NCI-H510A (cell line): ENCODE results near the gene C20orf96.
"Not testable (repeated sequence)": the region's sequence is repeated elsewhere in the genome, so short reads cannot be mapped to it uniquely, and the experiment has no call there.

ENCODE experiments used
- DNase-seq: peaks from one replicate; lab custom pipeline; 2025; lab: John Stamatoyannopoulos, UW

The C20orf96 gene, protein sequence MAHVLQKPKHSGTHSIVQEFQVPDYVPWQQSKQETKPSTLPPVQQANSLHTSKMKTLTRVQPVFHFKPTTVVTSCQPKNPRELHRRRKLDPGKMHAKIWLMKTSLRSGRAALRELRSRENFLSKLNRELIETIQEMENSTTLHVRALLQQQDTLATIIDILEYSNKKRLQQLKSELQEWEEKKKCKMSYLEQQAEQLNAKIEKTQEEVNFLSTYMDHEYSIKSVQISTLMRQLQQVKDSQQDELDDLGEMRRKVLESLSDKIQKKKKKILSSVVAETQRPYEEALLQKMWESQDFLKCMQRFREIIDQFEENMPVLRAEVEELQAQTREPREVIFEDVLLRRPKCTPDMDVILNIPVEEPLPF

DNA sequence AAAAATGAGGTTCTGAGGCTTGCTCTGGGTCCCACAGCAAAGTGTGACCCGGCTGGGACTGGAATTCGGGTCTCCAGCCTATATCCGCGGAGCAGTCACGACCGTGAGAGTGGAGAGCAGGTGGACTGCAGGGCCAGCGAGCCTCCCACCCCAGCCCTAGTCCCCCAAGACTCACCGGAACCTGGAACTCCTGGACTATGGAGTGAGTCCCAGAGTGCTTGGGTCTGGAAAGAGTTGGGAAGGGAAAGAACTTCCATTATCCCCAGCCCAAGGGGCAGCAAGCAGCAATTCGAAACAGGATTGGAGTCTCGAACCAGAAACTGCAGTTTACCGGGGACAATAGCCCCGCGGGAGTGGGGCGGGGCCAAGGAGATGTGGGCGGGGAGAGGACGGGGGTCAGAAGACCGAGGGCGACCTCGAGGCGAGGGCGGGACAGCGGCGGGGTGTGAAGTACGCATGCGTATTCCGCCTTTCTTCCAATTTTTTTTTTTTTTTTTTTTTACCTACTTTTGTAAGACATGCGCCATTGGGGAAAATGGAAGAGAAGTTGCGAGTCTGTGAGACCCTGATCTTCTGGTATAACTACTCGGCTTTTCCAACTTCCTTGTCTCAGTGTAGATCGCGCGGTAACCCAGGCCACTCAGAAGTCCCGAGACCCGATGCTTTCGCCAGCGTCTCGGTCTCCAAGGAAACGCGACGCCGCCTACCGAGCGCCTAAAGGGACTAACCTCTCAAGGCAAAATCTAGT, at the start of gene C20orf96:
C20orf96 (minus strand) TSS at position 667 of the 748 bp plus-strand sequence; CDS start at position 527, 140 bp downstream.
- peak; percentile 82 for DNase-seq

DNA sequence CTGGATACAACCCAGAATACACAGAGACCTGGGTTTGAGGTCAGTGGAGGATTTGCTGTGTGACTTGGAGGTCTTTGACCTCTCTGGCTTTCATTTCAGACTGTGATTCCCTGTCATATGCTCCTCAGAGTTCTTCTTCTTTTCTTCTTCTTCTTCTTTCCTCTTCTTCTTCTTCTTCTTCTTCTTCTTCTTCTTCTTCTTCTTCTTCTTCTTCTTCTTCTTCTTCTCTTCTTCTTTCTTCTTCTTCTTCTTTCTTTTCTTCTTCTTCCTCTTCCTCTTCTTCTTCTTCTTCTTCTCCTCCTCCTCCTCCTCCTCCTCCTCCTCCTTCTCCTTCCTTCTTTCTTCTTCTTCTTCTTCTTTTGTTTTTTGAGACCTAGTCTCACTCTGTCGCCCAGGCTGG, 45.5 kb upstream of the C20orf96 start:
- not testable (repeated sequence) for DNase-seq

DNA sequence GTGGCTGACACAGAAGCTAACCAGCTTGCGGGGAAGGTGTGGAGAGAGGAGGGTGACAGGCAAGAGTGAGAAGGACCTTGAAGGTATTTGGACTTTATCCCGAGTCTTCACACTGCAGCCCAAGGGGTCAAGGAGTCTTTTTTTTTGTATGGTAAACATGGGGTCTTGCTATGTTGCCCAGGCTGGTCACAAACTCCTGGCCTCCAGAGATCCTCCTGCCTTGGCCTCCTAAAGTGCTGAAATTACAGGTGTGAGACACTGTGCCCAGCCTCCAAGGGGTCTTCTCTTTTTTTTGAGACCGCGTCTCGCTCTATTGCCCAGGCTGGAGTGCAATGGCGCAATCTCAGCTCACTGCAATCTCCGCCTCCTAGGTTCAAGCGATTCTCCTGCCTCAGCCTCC, 44.0 kb upstream of the C20orf96 start:
- no peak for DNase-seq

DNA sequence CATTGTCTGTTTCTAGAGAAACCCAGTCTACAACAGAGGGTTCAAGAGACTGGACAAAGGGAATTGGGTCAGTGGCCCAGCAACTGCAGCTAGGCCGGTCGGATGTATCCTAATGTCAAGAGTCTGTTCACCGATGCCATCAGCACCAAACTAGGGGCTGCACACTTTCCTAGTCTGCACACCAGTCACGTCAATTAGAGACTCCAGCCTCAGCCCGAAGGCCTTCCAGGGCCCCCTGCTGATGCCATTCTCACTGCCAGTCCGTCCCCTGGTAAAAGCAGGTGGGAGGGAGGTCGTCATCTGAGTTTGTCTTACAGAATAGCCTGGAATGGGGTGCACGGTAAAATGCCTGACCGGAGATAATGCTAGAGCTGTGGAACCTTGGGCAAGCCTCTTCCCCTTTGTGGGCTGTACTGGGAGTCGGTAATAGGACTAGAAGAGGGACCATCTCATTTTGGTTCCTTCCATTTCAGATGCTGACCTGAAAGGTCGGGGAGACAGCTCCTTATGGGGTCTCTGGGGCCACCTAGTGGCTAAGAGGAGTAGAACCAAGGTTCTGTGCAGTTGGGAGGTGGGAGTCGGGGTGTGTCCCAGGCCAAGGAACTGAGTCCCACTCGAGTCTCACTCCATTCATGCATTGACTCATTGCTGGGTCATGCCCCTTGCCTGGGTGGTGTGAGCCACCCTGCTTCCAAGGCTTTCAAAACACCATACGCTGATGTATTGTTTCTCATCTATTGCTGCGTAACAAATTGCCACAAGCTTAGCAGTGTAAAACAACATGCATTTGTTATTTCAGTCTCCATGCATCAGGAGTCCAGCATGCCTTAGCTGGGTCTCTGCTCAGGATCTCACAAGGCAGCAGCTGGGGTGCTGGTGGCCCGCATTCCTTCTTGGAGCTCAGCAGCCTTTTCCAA, 39.9 kb upstream of the C20orf96 start:
- DNase-seq: no peak

DNA sequence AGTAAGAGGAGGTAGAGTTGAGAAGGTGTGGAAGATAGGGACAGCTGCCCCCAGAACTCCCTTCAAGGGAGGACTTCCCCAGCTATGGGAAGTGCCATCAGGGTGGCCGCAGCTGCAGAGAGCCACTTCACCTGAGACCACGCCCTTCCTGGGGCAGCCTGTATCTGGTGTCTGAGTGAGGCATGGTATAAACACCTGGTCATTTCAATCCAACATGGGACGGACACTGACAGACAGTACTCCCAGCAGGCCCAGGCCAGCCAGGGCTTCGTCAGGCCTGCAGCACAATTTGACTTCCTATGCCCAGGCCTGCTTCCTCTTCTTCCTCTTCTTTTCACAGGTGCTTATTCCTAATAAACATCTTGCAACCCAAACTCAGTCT, 39.3 kb upstream of the C20orf96 start:
- peak; percentile 55 for DNase-seq

DNA sequence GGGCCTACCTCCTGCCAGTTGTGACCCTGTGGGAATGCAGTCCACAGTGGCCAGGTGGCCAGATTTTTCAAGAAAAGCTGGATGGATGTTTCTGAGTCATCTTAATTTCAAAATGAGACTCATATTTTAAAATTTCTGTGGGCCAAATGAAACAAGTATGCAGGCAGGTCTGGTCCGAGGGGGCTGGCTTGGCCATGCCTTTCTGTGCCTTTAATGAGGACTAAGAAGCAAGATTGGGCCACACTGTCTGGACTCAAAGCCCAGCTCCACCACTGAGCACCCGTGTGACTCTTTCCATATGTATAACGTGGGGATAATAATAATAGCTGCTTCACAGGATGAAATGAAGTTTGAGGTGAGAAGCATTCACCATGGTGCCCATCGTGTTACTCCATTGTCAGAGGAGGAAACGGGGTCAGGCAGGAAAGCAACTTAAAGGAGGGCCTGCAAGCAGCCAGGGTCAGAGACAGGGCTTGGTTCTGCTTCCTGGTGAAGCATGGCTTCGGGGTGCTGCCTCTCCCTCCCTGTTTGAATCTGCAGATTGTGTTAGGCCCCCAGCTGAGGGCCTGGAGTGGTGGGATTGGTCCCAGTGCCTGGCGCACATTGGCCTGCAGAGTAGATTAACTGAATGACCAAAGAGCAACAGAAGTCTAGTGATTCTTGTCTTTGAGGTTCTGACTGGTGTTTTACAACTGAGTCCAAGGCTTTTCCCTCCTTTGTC, 38.6 kb upstream of the C20orf96 start:
- no peak for DNase-seq

DNA sequence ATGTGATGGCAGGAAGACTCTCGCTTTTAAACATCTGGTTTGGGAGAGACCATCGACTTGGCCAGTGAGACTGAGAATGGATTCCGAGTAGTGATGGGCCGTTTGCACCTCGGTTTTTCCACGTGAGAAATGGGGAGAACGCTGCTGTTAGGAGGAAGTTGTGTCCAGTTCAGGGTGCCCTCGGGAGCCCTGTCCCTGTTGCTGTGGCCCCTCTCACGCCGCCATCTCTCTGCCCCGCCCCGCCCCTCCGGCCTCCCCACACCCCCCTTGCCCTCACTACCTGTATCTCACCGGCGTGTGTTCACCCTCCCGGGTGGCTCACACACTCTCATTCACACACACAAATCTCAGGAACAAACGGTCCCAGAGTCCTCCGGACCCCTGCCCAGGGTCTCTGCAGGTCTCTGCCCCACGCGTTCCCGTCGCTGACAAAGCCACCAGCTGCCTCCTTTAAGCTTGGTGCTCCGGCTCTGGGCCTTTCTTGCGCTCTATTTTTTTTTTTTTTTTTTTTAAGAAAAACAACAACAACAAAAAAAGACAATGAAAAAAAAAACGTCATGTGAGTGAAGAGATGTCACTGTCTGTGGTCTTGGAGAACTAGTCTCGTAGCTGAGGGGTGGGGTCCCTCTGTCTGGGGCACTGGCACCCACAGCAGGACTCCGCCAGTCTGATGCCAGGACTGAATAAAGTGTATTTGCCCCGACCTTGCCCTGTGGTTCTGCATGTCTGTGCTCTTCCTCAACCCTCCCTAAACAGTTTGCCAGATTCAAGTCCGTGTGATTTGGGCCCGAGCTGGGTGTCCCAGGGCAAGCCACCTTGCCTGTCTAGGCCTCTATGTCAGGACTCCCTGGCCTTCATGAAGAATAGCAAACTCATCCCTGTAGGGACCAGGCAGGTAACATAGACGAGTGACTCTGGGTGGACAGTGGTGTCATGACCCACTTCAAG, 37.8 kb upstream of the C20orf96 start:
- DNase-seq: no peak

DNA sequence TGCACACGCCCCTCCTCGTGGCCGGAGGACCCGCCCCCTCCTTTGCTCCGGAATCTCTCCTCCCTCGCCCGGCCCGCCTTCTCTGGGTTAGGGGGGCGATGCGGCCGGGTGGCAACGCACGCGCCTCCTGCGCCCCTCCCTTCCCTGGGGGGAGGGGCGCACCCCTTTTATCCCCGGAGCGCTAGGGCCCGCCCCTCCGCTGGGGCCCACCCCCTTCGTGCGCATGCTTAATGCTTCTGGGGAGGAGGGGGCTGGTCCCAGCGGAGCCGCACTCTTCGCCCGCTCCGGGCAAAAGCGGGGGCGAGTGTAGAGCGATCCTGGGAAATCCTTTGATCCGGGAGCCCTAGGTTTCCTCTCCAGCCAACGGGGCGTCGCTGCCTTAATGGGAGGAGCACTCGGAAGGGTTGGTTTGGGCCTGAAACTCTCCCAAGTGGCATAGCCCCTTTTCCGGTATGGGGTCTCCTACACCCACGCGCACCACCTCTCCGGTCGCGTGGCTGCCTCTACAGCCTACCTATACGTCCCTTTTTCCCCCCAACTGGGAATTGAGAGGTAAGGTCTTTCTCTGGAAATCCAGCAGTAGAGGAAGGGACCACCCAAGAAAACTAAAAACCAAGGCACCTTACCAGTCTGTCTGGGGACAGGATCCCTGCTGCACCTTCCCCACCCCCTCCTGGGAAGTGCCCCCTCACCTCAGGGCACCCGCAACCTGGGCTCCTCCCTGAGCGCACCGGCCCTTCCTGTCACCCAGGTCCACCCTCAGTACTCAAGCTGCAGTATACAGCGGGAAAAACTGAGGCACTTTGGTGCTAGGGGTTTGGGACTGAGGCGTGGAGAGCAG, 36.9 kb upstream of the C20orf96 start:
- DNase-seq: peak; percentile 97

DNA sequence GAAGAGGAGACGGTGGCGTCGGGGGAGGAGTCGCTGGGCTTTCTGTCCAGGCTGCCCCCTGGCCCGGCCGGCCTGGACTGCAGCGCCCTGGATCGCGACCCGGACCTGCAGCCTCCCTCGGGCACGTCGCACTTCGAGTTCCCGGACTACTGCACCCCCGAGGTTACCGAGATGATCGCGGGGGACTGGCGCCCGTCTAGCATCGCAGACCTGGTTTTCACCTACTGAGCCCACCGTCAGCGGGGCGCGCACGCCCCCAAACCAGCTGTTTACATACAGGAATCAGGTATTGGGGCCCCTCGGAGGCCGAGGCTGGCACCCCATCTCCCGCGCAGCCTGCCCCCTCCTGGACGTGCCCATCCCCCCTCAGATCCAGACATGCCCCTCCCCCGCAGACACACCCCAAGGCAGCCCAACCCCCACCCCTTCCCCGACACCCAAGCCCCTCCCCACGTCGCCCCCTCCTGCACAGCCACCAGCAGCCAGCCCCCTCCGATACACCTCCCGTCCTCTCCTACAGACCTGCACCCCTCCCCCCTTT, 36.2 kb upstream of the C20orf96 start:
- DNase-seq: peak; percentile 52

DNA sequence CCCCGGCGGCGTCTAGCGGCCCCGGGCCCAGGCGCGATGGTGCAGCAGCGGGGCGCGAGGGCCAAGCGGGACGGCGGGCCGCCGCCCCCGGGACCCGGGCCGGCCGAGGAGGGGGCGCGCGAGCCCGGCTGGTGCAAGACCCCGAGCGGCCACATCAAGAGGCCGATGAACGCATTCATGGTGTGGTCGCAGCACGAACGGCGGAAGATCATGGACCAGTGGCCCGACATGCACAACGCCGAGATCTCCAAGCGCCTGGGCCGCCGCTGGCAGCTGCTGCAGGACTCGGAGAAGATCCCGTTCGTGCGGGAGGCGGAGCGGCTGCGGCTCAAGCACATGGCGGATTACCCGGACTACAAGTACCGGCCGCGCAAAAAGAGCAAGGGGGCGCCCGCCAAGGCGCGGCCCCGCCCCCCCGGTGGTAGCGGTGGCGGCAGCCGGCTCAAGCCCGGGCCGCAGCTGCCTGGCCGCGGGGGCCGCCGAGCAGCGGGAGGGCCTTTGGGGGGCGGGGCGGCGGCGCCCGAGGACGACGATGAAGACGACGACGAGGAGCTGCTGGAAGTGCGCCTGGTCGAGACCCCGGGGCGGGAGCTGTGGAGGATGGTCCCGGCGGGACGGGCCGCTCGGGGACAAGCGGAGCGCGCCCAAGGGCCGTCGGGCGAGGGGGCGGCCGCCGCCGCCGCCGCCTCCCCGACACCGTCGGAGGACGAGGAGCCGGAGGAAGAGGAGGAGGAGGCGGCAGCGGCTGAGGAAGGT, 35.5 kb upstream of the C20orf96 start:
- peak; percentile 68 for DNase-seq

DNA sequence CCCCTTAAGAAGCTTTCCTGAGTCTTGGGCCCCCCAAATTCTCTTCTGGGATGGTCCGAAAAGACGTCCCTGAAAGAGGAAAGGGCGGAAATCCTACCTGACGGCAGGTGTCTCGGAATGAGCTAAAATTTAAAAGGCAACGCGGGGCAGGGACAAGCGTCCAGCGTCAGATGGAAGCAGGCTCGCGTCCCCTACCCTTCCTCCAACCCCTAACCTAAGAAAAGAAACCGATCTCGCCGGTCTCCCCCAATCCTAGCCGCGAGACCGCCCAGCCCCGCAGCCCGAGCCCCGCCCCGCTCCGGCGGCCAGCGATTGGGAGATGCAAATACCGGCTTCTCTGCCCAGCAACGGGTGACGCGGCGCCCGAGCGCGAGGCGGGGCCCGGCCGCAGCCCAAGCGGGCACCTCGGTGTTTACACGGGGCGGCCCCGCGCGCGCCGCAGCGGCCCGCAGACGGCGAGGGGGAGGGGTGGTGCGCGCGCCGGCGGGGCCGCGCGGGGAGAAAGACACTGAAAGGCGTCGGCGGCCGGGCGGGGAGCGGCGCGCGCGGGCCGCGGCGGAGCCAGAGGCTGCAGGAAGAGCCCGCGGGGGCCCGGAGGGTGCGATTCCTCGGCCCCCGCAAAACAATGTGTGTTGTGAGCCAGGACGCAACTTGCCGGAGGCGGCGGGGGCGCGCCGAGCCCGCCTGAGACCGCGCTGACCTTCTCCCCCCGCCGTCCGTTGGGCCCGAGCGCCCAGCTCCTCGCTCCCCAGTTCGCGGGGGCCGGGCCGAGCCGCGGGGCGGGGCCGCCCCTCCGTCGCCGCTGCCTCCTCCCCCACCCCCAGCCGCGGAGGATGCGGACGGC, 34.7 kb upstream of the C20orf96 start, which contains the start of gene SOX12:
SOX12 (plus strand) TSS at position 508 of the 844 bp plus-strand sequence. CDS start 373 bp downstream, outside the sequence.
- peak; percentile 91 for DNase-seq

DNA sequence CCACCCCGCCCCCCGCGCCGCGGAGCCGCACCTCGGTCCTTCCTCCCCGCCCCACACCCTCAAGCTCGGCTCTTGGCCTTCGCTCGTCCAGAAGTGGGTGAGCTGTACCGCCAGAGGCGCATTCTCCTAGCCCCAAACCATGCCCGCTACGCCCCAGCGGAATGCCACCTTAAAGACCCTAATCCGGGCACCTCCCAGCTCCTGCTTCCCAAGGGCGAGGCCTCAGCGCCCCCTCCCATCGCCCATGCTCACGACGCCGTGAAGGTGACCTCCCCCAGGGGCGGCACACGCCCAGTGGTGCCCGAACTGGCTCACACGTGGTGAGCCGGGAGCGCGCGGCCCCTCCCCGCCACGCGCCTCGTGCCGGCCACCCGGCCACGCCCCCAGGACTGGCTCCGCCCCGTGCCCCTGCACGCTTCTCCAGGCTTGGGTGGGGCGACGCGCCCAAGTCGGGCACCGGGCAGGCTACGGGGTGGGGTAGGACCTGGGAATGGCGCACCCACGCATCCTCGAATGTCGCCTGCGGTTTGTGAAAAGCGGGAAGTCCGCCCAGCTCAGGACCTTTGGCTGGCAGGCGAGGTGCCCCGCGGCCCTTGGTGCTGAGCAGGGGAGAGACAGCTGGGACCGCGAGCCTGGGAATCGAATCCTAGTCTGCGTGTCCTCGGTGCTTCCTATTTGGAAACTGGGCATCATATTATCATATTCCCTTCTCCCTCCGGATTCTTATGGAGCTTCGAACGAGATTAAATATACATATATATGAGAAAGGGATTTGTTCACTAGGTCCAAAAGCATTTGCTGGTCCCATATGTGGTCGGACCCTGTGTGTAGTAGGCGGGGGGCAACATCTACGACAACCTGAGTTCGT, 33.9 kb upstream of the C20orf96 start:
- peak; percentile 88 for DNase-seq

DNA sequence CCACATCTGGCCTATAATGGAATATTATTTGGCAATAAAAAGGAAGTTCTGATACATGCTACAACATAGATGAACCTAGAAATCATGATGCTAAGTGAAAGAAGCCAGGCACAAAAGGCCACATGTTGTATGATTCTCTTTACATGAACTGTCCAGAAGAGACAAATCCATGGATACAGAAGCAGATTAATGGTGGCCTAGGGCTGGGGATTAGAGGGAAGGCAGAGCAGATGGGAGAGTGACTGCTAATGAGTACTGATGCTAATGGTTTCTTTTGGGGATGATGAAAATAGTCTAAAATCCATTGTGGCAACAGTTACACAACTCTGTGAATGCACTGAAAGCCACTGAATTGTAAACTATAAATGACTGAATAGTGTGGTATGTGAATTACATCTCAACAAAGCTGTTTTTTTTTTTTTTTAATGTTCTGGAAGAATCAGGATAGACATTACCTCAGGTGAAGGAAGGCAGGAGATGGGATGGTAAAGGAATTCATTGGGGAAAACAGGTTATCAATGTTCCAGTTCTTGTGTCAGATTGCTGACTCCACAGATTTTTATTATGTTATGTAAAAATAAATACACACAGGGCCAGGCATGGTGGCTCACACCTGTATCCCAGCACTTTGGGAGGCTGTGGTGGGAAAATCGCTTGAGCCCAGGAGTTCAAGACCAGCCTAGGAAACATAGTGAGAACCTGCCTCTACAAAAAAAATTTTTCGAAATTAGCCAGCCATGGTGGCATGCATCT, 25.9 kb upstream of the C20orf96 start:
- DNase-seq: no peak

DNA sequence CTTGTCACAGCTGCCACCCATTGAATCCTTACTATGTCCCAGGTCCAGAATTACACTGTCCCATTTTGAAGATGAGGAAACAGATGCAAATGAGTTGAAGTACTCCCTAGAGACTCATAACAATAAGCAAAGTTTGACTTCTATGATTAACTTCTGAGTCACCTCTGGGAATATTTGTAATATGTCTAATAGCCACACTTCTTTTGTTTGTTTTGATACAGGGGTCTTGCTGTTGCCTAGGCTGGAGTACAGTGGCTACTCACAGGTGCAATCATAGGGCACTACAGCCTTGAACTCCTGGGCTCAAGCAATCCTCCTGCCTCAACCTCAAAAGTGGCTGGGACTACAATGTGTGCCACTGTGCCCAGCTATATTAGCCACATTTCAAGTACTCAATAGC, 23.4 kb upstream of the C20orf96 start:
- no peak for DNase-seq

DNA sequence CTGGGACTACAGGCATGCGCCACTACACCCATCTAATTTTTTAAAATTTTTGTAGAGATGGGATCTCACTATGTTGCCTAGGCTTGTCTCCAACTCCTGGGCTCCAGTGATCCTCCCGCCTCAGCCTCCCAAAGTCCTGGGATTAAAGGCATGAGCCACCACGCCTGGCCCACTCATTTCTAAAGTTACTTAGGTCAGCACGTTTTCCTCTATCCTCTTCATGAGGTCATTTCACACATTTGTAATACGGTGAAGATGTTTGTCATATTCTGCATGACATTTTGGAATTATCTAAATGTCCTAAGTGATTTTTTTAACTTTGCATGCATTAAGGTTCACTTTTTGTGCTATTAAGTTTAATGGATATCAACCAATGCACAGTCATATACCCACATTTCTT, 22.9 kb upstream of the C20orf96 start:
- no peak for DNase-seq

DNA sequence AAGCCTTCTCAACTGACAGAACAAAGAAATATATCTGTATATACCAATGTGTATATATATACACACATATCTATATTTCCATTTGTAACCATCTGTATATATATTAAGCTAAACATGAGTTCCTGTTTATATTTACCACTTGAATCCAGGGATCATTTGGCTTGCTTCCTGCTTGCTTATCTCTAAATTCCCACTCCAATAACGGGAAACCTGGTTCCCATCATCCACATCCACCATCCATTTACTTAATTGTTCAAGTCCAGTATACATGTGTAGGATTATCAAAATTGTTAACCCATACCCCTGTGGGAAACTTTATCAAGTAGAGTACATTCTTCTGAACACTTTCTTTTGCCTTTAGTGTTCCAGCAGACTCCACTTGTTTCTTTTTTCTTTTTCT, 22.3 kb upstream of the C20orf96 start:
- DNase-seq: no peak
